ENCODE results near the gene PRSS56. TPM values are rescaled to one million over a fixed set of nuclear protein-coding genes. Genes with fewer than 3 reads are reported as not detected.

PRSS56 gene
- total and polyA plus RNA-seq, 2 of the 13 experiments (the other 11 are each of a cell fraction or from before 2014, with no cell fraction given): not detected

- TF ChIP-seq PRDM10 (CRISPR knock-in tag; IDR thresholded peaks at IDR 0.05; ENCODE audit: low read depth) (peak; percentile 93), GABPA (IDR thresholded peaks at IDR 0.05; ENCODE audit: low read depth, low read length) (peak; percentile 99), GABPA (CRISPR knock-in tag; IDR thresholded peaks at IDR 0.05; ENCODE audit: low read depth) (peak; percentile 96), ZSCAN30 (CRISPR knock-in tag; IDR thresholded peaks at IDR 0.05) (peak; percentile 93), HOXA7 (CRISPR knock-in tag; IDR thresholded peaks at IDR 0.05) (peak; percentile 95; the same call in 1 of the 2 replicates), KLF16 (CRISPR knock-in tag; IDR thresholded peaks at IDR 0.05) (peak; percentile 58 to 100; a peak in 3 of 4 replicates), MAFG (CRISPR knock-in tag; IDR thresholded peaks at IDR 0.05) (0 out of 2 replicates have a peak, but pooled peaks have one; percentile 51), ZNF44 (CRISPR knock-in tag; IDR thresholded peaks at IDR 0.05) (peak; percentile 95; the same call in 1 of the 2 replicates), ZBTB42 (CRISPR knock-in tag; IDR thresholded peaks at IDR 0.05) (peak; percentile 96; the same call in 1 of the 2 replicates), ZNF766 (CRISPR knock-in tag; IDR thresholded peaks at IDR 0.05; ENCODE audit: borderline replicate concordance) (peak; percentile 99), PCBP1 (IDR thresholded peaks at IDR 0.05; ENCODE audit: borderline replicate concordance, low read depth, low read length) (no peak), MXI1 (IDR thresholded peaks at IDR 0.05; ENCODE audit: borderline replicate concordance, low read depth, low read length) (peak; percentile 91; the same call in 1 of the 3 replicates), EEA1 (CRISPR knock-in tag; IDR thresholded peaks at IDR 0.05; ENCODE audit: borderline replicate concordance) (peak; percentile 86), MXD3 (CRISPR knock-in tag; IDR thresholded peaks at IDR 0.05) (peak; percentile 99), ZNF691 (CRISPR knock-in tag; IDR thresholded peaks at IDR 0.05; ENCODE audit: borderline replicate concordance, low read depth) (peak; percentile 99), ZBTB3 (CRISPR knock-in tag; IDR thresholded peaks at IDR 0.05; ENCODE audit: borderline replicate concordance, low read depth) (peak; percentile 91), ZNF562 (CRISPR knock-in tag; IDR thresholded peaks at IDR 0.05; ENCODE audit: borderline replicate concordance) (peak; percentile 76)
- TF ChIP-seq, protein P1, sequence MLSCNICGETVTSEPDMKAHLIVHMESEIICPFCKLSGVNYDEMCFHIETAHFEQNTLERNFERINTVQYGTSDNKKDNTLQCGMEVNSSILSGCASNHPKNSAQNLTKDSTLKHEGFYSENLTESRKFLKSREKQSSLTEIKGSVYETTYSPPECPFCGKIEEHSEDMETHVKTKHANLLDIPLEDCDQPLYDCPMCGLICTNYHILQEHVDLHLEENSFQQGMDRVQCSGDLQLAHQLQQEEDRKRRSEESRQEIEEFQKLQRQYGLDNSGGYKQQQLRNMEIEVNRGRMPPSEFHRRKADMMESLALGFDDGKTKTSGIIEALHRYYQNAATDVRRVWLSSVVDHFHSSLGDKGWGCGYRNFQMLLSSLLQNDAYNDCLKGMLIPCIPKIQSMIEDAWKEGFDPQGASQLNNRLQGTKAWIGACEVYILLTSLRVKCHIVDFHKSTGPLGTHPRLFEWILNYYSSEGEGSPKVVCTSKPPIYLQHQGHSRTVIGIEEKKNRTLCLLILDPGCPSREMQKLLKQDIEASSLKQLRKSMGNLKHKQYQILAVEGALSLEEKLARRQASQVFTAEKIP (CRISPR knock-in tag; IDR thresholded peaks at IDR 0.05; ENCODE audit: borderline replicate concordance): no peak
- TF ChIP-seq, protein P2, sequence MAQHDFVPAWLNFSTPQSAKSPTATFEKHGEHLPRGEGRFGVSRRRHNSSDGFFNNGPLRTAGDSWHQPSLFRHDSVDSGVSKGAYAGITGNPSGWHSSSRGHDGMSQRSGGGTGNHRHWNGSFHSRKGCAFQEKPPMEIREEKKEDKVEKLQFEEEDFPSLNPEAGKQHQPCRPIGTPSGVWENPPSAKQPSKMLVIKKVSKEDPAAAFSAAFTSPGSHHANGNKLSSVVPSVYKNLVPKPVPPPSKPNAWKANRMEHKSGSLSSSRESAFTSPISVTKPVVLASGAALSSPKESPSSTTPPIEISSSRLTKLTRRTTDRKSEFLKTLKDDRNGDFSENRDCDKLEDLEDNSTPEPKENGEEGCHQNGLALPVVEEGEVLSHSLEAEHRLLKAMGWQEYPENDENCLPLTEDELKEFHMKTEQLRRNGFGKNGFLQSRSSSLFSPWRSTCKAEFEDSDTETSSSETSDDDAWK (CRISPR knock-in tag; IDR thresholded peaks at IDR 0.05): no peak
Observed at GRCh38 chr2:232550354-232551249, 30.4 kb downstream of the PRSS56 start, which contains the start of the genes EIF4E2 and TIGD1 (continued).

All from HepG2 (cell line).